Activated CD8-positive, alpha-beta T cell treated with anti-CD3 and anti-CD28 coated beads, Interleukin-2, amount 10 ng/mL, durations not matched to agents 7 days and 5 days (primary cell): Measurements from ENCODE around the gene SMIM5. TPM values are rescaled to one million over a fixed set of nuclear protein-coding genes. Genes with fewer than 3 reads are reported as not detected.
A peak's percentile ranks its signal among the peaks of the same experiment; 100 is the strongest.

Experiments used
- ATAC-seq: fragments of 150-1000 bp; cut with Tn5 transposase; one replicate; pipeline ENCODE4 v1.10.0; 2021; ENCODE audit warnings: moderate library complexity
- CTCF ChIA-PET: fragments of 350-600 bp; sonication (Branson Sonifier 250); formaldehyde crosslinking; loops from one replicate; lab custom pipeline; 2021; ENCODE audit warnings: antibody characterized with exemption; lab: Charles Lee
- POLR2A ChIA-PET: fragments of 350-600 bp; sonication (Branson Sonifier 250); formaldehyde crosslinking; loops from one replicate; lab custom pipeline; 2021; ENCODE audit warnings: antibody characterized with exemption; lab: Charles Lee
- DNase-seq: peaks from one replicate; pipeline ENCODE4 v3.0.0-alpha.2; 2020
- H3K27ac Mint-ChIP-seq: one replicate; pipeline ENCODE4 v1.8.0; 2021; ENCODE audit warnings: mild to moderate bottlenecking, mixed read lengths
- H3K27me3 Mint-ChIP-seq: one replicate; pipeline ENCODE4 v1.8.0; 2021; ENCODE audit warnings: low read depth, mixed read lengths
- H3K36me3 Mint-ChIP-seq: one replicate; pipeline ENCODE4 v1.8.0; 2021; ENCODE audit warnings: low read depth, mixed read lengths
- H3K4me1 Mint-ChIP-seq: one replicate; pipeline ENCODE4 v1.8.0; 2021; ENCODE audit warnings: low read depth, mixed read lengths
- H3K4me3 Mint-ChIP-seq: one replicate; pipeline ENCODE4 v1.8.0; 2021; ENCODE audit warnings: mild to moderate bottlenecking, mixed read lengths
- H3K9me3 Mint-ChIP-seq: one replicate; pipeline ENCODE4 v1.8.0; 2022; ENCODE audit warnings: mixed read lengths; ENCODE audit not compliant: insufficient read depth
- total RNA-seq, 2 experiments: library from RNA; stranded (reverse); gene quantifications; one replicate each; pipeline ENCODE4 v1.2.3, GENCODE V29; 2021

Gene SMIM5
- total RNA-seq, 2 experiments from 2014 or later, result 0.31 TPM; not detected in 1

GRCh38 chr17:75626496-75627038 is 6.7 kb upstream of the SMIM5 start:
- H3K4me1 Mint-ChIP-seq, result no peaks in the 10 kb centered on the region
- ChIA-PET CTCF (interaction anchor here (0.6 to 1.3 kb wide), 4 partner anchors 121 to 474 kb away, joined by 4 to 5 read pairs (median 4); no protein-coding TSS in a partner anchor), POLR2A (interaction anchor here (0.5 to 0.8 kb wide), 2 partner anchors 40 to 542 kb away, joined by 3 to 4 read pairs; partner anchors contain the start of genes RECQL5 and SAP30BP)
- DNase-seq (no peak), ATAC-seq (no peak)
- no peaks in the 10 kb centered on the region for H3K9me3 Mint-ChIP-seq
- no peaks in the 10 kb centered on the region for H3K36me3 Mint-ChIP-seq
- no peaks in the 10 kb centered on the region for H3K27me3 Mint-ChIP-seq
- H3K27ac Mint-ChIP-seq, result no peak overlapping the region
- H3K4me3 Mint-ChIP-seq, result no peak overlapping the region

DNA sequence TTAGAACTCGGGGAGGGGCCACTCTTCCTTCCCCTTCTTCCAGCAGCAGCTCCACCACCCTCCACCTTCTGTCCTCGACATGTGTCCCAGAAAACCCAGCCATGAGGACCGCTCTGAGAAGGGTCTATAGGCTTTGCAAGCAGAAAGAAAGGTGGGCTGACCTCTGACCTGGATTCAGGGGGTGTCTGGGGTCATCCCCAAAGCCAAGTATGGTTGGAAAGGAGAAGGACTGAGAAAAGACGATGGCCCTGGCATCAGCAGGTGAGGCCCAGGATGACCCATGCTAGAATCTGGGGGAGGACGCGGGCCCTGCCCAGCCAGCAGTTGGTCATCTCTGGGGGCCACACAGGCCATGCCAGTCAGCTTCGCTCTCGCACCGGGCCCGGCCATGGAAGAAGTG is 6.1 kb upstream of the SMIM5 start:
- Mint-ChIP-seq H3K9me3 (no peaks in the 10 kb centered on the region), H3K36me3 (no peaks in the 10 kb centered on the region), H3K4me3 (no peak overlapping the region), H3K27me3 (no peaks in the 10 kb centered on the region), H3K27ac (no peak overlapping the region), H3K4me1 (no peaks in the 10 kb centered on the region)
- ATAC-seq (no peak), DNase-seq (no peak)
- ChIA-PET POLR2A (interaction anchor here (0.8 kb wide), 1 partner anchor 40 kb away, joined by 3 read pairs; the partner anchor contains the start of genes RECQL5 and SAP30BP), CTCF (interaction anchor here (0.6 to 1.3 kb wide), 3 partner anchors 121 to 473 kb away, joined by 4 to 5 read pairs (median 4); no protein-coding TSS in a partner anchor)

- Mint-ChIP-seq H3K9me3 (no peaks in the 10 kb centered on the region), H3K4me3 (no peak overlapping the region), H3K27me3 (no peaks in the 10 kb centered on the region), H3K27ac (no peak overlapping the region), H3K36me3 (no peaks in the 10 kb centered on the region), H3K4me1 (no peaks in the 10 kb centered on the region)
- DNase-seq, result no peak
- no peak for ATAC-seq
- CTCF ChIA-PET, result interaction anchor here (0.8 to 12.1 kb wide), 2 partner anchors 27 to 121 kb away, joined by 3 to 343 read pairs; no protein-coding TSS in a partner anchor
- POLR2A ChIA-PET, result no interaction called here
Observed at GRCh38 chr17:75628425-75628824, 4.8 kb upstream of the SMIM5 start.

- Mint-ChIP-seq H3K27me3 (no peaks in the 10 kb centered on the region), H3K9me3 (no peaks in the 10 kb centered on the region), H3K4me1 (no peaks in the 10 kb centered on the region), H3K4me3 (no peak overlapping the region), H3K36me3 (no peaks in the 10 kb centered on the region), H3K27ac (no peak overlapping the region)
- ChIA-PET POLR2A (interaction anchor here (1.4 kb wide), 1 partner anchor 38 kb away, joined by 6 read pairs; the partner anchor contains the start of genes RECQL5 and SAP30BP), CTCF (interaction anchor here (1.0 to 12.1 kb wide), 4 partner anchors 9 to 120 kb away, joined by 3 to 343 read pairs (median 4); no protein-coding TSS in a partner anchor)
- ATAC-seq (no peak), DNase-seq (no peak)
Observed at GRCh38 chr17:75629157-75629556, 4.1 kb upstream of the SMIM5 start.

GRCh38 chr17:75630071-75630917 is 2.9 kb upstream of the SMIM5 start:
- DNase-seq (no peak), ATAC-seq (no peak)
- H3K27me3 Mint-ChIP-seq, result no peaks in the 10 kb centered on the region
- H3K27ac Mint-ChIP-seq, result no peak overlapping the region
- no peaks in the 10 kb centered on the region for H3K9me3 Mint-ChIP-seq
- H3K4me1 Mint-ChIP-seq, result no peaks in the 10 kb centered on the region
- POLR2A ChIA-PET, result interaction anchor here (1.2 to 1.4 kb wide), 2 partner anchors 36 to 146 kb away, joined by 3 to 6 read pairs; partner anchors contain the start of genes RECQL5 and SAP30BP
- no peak overlapping the region for H3K4me3 Mint-ChIP-seq
- CTCF ChIA-PET, result interaction anchor here (1.0 to 12.1 kb wide), 5 partner anchors 8 to 119 kb away, joined by 3 to 343 read pairs (median 5); no protein-coding TSS in a partner anchor
- no peaks in the 10 kb centered on the region for H3K36me3 Mint-ChIP-seq

GRCh38 chr17:75631353-75631752 is 1.9 kb upstream of the SMIM5 start:
- no peak for ATAC-seq
- Mint-ChIP-seq H3K36me3 (no peaks in the 10 kb centered on the region), H3K4me1 (no peaks in the 10 kb centered on the region), H3K9me3 (no peaks in the 10 kb centered on the region), H3K4me3 (no peak overlapping the region), H3K27ac (no peak overlapping the region), H3K27me3 (no peaks in the 10 kb centered on the region)
- POLR2A ChIA-PET, result interaction anchor here (1.2 to 2.1 kb wide), 2 partner anchors 119 to 145 kb away, joined by 3 to 5 read pairs; no protein-coding TSS in a partner anchor
- DNase-seq, result no peak
- CTCF ChIA-PET, result interaction anchor here (3.0 to 12.1 kb wide), 3 partner anchors 23 to 118 kb away, joined by 14 to 343 read pairs (median 134); no protein-coding TSS in a partner anchor

DNA sequence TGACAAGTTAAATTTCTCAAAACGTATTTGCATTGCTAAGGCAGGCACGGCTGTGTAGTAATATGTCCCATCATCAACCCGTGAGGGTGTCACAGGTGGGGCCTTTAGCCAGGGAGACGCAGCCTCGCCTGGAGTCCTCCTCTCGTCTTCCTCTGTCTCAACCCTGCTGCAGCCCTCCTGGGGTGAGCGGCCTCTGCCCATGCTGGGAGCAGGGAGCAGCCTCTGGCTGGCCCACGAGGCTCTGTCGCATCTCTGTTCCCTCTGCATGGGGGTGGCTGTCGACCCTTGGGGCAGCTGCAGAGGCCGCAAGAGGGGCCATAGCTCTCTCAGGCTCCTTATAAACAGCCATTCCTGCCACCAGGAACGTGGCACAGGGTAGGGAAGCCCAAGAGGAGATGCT is 806 bp upstream of the SMIM5 start:
- ChIA-PET CTCF (interaction anchor here (0.7 to 12.1 kb wide), 48 partner anchors 8 to 564 kb away, joined by 3 to 343 read pairs (median 5); partner anchors contain the start of genes RECQL5, SAP30BP and TSEN54), POLR2A (interaction anchor here (0.6 to 2.1 kb wide), 5 partner anchors 10 to 121 kb away, joined by 3 to 5 read pairs (median 3); no protein-coding TSS in a partner anchor)
- Mint-ChIP-seq H3K9me3 (no peaks in the 10 kb centered on the region), H3K4me1 (no peaks in the 10 kb centered on the region), H3K4me3 (no peak overlapping the region), H3K36me3 (no peaks in the 10 kb centered on the region), H3K27me3 (no peaks in the 10 kb centered on the region), H3K27ac (no peak overlapping the region)
- DNase-seq (no peak), ATAC-seq (no peak)

- Mint-ChIP-seq H3K27ac (no peak overlapping the region), H3K4me1 (no peaks in the 10 kb centered on the region), H3K36me3 (no peaks in the 10 kb centered on the region), H3K4me3 (no peak overlapping the region), H3K27me3 (no peaks in the 10 kb centered on the region), H3K9me3 (no peaks in the 10 kb centered on the region)
- ATAC-seq (peak; percentile 62), DNase-seq (peak; percentile 76)
- POLR2A ChIA-PET, result interaction anchor here (0.6 to 2.1 kb wide), 8 partner anchors 8 to 272 kb away, joined by 3 to 10 read pairs (median 3); partner anchors contain the start of genes RECQL5 and SAP30BP
- CTCF ChIA-PET, result interaction anchor here (0.7 to 12.1 kb wide), 58 partner anchors 9 to 1522 kb away, joined by 3 to 343 read pairs (median 5); partner anchors contain the start of genes RECQL5, SAP30BP and TSEN54
Observed at GRCh38 chr17:75633486-75634375, 497 bp downstream of the SMIM5 start.

DNA sequence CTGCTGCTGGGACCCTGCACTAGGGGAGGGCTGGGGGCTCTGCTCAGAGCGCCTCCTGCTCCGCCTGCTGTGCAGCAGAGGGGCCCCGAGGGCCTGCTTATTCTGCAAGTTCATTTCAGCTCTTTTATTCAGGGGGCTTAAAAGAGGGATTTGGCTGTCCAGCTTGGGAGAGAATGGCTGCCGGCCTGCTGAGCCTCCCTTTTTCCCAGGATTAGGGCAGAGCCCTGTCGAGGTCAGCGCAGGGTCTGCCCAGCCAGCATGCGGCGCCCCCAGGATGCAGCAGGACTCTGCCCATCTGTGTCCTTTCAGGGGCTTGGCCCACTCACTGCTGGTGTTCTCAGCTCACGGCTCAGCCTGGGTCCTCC is 1.1 kb downstream of the SMIM5 start:
- no peaks in the 10 kb centered on the region for H3K9me3 Mint-ChIP-seq
- POLR2A ChIA-PET, result interaction anchor here (0.6 to 1.8 kb wide), 2 partner anchors 33 to 79 kb away, joined by 3 to 10 read pairs; partner anchors contain the start of genes RECQL5 and SAP30BP
- H3K27me3 Mint-ChIP-seq, result no peaks in the 10 kb centered on the region

More for the DNA sequence above, 1.1 kb downstream of the SMIM5 start:
- H3K4me1 Mint-ChIP-seq, result no peaks in the 10 kb centered on the region
- H3K36me3 Mint-ChIP-seq, result no peaks in the 10 kb centered on the region
- DNase-seq, result no peak
- no peak overlapping the region for H3K4me3 Mint-ChIP-seq
- H3K27ac Mint-ChIP-seq, result no peak overlapping the region
- no peak for ATAC-seq
- CTCF ChIA-PET, result interaction anchor here (0.7 to 12.1 kb wide), 27 partner anchors 10 to 331 kb away, joined by 3 to 343 read pairs (median 6); partner anchors contain the start of genes RECQL5, SAP30BP and TSEN54
